GM18519 (cell line): ENCODE data around the gene PAK5.

Experiments used
- ATAC-seq: cut with Tn5 transposase; IDR thresholded peaks from one replicate; pipeline ENCODE4 v1.9.1; 2021; ENCODE audit warnings: mild to moderate bottlenecking, moderate library complexity; ENCODE audit not compliant: unreplicated experiment, low FRiP score

Gene PAK5

DNA sequence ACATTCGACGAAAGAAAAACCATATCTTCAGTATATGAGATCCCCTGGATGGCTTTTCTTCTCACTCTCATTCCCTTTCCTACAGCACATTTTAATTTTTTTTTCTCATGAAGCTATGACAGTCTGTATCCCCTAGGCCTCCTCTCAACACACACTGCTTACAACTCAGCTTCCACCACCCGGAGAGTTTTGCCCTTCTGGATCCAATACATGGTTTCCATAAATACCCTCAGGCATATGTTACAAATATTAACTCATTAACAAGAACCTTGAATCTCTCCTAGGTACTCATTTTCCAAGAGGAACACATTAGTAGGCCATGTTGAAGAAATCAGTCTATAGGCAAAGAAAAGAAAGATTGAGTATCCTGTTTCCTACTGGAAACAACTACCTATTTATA is 44.0 kb downstream of the PAK5 start:
- no peak for ATAC-seq

DNA sequence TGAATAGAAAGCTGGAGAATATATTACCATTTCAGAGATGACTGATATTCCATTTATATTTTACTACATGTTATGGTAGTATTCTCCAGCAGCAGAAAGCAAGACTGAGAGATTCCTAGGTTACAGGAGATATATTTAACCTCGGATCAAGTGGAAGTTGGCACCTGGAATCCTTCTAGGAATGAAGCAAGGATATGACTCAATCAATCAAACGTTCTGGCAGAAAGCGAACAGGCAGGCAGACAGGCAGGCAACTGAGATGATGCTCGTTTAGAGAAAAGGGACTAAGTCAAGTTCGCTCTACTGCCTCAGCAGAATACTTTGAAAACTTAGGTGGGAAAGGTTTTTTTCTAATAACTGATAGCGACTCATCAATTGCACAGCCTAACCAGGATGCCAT is 46.2 kb downstream of the PAK5 start:
- no peak for ATAC-seq

DNA sequence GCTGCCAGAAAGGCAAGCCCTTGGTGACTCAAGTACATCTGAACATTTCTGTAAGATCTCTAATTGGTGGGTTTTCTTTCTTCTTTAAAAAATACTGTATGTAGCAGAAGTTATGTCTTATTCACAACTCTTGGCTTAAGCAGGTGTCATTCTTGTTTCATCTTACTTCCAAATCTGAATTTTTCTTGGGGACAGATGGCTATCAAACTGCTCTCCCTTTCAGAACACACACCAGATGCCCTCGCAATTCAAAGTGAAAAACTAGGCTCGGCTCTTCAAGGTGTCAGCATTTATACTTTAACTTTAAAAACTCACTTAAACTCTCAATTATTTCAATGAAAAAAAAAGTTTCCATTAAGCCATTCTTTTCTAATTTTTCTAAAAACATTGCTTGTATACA is 49.7 kb downstream of the PAK5 start:
- no peak for ATAC-seq

DNA sequence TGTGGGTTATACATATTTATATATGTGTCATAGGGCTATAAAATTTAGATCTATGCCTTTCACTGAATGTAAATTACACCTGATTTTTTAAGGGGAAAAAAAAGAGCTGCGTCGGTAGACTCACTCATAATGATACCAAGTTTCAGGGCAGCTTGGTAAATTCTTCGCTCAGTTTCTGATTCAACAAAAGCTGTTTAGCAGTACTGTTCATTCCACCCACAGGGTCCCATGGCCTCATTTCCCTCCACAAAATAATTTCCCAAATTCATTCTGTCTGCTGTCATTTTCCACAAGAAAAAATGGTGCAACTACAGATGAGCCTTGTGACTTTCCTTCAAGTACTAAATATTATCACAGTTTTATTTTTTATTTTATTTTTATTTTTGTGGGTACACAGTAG is 63.7 kb downstream of the PAK5 start:
- no peak for ATAC-seq

DNA sequence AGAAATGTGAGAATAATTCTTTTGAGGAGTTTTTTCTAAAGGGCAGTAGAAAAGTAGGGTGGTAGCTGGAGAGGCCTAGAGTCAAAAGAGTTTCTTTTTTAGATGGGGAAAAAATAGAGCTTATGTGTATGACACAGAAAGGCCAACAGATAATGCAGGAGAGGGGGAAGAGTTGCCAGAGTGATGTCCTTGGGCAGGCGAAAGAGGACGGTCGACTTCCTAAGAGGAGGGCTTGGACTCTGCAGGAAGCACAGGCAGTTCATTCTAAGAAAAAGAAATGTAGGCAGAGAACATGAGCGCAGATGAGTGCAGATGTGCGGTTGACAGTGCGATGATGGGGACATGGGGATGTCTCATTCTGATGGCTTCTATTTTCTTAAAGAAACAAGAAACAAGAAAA is 68.9 kb downstream of the PAK5 start:
- ATAC-seq = no peak

DNA sequence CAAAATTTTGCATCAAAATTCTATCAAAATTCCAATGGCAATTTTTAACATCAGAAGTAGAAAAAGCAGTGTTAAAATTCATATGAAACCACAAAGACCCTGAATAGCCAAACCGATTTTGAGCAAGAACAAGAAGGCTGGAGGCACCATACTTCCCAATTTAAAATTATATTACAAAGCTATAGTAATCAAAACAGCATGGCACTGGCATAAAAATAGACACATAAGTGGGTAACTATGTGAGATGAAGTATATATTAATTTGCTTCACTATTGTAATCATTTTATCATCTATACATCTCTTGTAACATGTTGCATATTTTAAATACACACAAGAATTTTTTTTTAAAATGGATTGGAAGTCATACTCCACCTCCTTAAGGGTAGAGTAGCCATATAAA is 77.4 kb downstream of the PAK5 start:
- ATAC-seq = no peak

DNA sequence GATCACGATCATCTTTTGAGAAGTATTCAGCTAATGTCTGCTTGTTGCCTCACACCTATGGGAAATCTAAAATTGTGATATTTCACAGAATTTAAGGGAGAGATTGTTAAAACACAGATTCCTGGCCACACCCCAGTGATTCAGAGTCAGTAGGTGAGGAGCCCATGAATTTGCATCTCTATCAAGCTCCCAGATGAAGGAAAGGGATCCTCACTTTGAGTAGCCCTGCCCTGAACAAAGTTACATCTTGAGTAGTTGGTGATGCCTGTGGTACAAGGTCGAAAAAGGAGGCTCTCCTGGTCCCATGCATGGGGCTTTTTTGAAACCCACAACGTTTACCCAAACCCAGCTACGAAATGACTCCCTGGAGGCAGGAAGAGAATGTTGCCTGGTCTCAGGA is 79.5 kb downstream of the PAK5 start:
- ATAC-seq = no peak

DNA sequence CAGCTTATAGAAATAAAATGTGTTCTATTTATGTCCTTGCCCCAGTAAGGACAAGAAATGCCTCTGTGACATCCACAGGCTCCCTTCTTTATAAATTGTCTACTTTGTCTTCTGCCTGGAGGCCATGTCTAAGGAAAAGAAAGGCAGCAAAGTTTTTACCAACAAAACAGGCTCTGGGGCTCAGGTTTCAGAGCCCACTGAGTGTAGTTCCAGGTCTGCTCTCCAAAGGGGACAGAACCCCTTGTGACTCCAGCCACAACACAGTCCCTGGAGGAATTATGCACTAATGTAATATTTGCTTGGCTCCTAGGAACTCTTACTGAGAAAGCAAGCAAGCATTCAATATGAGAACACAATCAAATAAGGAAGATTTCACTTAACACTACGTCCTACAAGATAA is 80.1 kb downstream of the PAK5 start:
- ATAC-seq = no peak

DNA sequence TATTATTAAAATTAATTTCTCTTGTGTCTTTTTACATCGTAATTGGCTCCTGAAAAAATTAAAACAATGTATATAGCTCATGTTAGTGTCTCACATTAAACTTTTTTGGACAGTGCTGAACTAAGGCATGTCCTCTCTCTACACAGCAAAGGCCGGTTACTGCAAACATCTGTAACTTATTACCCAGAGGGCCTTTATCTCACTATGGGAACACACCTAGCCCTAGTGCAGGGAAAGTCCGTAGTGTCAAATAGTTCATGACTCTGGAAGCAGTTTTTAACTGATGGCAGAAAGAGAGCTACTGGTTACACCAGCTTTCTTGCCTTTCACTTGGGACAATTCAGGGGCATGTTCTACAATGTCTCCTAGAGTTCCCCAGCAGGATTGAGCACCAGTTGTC is 82.2 kb downstream of the PAK5 start:
- no peak for ATAC-seq

DNA sequence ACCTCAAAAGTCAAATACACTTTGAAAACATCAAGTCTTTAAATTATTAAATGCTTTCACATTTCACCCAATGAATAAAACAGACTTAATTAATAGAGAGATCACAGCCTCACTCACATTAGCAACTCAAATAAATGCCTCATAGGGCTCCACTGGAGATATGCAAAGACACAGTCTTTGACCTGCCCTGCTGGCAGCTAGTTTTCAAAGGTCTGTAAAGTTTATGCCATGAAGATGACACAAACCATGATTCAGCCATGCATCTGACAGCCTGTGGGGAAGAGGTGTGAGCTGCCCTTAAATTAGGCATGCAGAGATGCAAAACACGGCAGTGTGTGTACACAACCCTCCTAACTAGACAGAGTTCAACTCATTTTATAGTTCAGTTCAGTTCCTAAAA is 83.6 kb downstream of the PAK5 start:
- no peak for ATAC-seq

DNA sequence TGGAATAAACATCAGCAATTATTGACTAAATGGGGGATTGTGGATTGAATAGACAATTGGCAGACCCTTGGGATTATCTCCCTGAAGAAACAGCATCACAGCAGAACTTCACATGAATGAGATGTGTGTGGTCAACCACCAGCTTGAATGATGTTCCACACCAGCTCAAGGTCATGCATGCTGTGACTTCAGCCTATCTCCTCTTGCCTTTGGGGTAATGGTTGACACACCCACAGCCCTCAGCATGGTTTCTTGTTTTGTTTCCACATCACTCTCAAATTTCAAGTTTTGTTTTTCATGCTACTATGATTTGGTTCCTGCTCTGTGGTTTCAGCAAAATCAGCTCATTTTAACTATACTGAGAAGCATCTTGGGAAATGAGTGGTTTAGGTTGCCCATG is 94.3 kb downstream of the PAK5 start:
- ATAC-seq = no peak

DNA sequence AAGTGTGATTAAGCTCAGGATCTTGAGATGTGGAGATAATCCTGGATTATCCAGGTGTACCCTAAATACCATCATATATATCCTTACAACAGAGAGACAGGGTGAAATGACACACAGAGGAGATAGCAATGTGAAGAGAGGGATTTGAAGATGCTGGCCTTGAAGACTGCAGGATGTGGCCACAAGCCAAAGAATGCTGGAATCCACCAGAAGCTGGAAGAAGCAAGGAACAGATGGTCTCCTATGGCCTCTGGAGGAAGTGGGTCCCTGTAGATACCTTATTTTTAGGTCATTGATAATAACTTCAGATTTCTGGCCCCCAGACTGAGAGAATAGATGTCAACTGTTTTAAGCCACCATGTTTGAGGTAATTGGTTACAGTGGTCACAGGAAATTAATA is 95.0 kb downstream of the PAK5 start:
- no peak for ATAC-seq

DNA sequence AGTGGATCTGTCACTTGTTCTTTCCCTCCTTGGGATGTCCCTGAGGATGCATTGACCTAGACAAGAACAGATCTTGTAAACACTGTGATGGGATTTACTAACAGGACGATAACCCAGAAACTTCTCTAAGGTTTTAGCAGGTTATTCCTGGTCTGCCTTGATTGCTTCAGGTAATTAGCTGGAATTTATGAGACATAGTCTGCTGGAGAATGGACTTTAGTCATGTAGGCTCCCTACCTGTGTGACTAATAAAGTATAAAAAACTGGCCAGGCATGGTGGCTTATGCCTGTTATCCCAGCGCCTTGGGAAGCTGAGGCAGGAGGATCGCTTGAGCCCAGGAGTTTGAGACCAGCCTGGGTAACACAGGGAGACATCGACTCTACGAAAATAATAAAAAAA is 96.1 kb downstream of the PAK5 start:
- no peak for ATAC-seq

DNA sequence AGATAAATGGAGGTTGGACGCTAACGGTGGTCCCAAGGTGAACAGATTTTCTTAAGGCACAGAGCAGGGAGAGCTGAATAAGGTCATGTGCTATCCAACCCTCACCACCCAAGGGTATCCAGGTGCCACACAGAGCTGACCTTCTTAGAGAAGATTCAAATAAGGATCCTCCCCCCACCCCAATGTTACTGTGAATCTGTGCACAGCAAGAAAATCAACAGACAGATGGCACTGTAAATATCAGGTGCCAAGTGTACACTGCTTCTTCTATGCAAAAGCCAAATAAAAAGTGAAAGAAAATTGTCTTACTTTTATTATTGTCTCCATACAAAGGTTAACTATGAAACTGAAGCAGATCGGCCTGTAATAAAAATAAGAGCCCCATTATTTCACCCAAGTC is 96.9 kb downstream of the PAK5 start:
- no peak for ATAC-seq

DNA sequence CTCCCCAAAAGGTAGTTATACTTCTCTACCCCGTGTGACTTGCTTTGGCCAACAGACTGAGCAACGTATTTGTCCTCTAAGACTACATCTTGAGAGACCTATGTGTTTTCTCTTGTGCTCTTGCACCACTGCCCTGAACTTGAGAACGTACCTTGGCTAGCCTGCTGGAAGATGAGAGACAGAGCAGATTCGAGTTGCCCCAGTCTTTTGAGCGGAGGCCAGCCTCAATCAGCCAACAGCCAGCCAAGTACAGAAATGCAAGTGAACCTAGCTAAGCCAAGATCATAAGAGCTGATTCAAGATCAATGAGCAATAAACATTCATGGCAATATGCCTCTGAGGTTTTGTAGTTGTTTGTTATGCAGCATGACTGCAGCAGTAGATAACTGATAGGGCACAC is 98.4 kb downstream of the PAK5 start:
- ATAC-seq = no peak

DNA sequence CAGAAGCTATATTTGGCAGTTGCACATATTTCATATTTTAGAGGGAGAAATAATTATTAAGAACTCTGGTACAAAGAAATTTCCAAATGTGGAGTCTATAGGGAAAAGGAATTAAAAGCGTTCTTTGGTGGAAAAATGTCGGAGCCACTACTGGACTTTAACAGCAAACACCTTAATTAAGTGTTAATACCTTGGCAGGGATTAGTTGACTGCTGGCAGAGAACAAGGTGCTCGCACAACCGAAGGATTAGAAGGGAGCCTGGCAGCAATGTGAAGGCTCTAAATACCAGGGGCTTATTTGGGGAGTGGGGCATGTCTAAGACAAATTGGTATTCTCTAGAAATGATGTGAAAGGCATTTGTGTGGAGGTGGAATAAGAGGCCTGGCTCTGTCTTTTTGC is 98.9 kb downstream of the PAK5 start:
- no peak for ATAC-seq

DNA sequence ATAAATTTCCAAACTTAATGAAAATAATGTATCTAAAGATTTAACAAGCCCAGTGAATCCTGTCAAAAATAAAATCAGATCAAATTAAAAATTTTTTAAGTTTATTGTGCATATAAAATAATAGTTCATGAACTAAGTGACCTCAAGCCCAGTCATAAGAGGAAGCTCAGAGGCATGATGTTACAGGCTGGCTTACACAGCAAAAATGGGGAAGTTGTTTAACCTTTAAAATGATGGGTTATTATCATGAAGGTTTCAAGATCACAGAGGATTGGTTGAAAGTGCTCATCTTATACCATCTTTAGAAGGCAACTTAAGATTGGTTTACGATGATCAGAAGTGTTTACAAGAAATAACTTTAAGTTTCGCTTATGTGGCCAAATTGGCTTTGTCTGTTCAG is 102.5 kb downstream of the PAK5 start:
- no peak for ATAC-seq

DNA sequence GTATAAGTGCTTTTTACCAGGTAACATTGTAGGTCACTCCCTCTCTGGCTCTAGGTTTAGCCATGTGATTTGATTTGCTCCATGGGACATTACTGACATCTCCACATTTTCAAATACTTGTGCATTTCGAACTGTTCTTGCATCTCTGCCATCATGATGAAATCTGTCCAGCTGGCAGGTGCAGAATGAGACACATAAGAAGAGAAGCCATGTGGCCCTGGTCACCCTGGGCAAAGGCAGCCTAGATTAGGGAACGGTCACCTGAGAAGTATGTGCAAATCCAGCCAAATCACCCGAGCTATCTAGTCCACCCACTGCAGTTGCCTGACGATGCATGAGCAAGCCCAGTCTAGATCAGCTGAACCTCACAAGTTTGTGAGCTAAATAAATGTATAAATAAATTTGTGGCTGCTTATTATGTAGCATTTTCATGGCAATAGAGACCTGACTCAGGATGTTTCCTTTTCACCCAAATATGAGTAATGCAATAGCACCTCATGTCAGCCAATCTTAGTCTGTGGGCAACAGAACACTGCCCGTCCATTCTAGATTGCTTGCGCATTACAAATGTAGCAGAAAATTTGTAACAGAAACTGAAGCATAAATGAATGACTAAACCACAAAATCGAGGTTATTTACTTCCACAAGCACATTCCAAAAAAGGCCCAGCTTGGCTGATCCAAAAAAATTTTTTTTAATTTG is 115.2 kb downstream of the PAK5 start:
- no peak for ATAC-seq

DNA sequence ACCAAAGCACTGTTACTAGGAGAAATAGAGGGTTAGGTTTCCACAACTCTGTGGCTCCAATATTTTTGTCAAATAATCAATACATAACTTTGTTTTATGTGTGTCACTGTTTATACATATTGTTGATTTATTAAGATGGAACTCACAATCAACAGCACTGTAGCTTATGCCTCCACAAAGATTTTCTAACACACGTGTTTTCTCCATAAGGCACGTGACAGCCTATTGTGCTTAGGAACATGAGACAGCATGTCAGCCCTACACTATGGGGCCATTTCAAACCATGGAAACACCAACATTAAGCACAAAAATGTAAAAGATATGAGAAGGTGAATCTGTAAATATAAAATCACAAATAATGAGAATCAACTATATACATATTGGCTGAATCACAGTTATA is 127.0 kb downstream of the PAK5 start:
- ATAC-seq = no peak

DNA sequence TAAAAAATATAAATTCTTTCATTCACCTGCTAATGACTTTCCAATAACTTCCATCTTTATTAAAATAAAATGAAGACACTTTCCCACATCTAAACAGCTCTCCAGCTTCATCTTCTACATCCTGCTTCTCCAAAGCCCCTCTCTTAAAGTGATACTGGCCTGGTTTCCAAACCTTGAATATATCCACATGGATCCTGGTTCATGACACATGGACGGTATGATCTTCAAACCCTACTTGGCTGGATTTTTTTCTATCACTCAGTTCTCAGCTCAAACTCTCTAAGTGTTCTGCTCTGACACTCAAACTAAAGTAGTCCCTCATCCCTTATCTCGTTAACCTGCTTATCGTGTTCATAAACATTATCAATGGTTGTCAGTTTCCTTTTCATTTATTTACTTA is 128.2 kb downstream of the PAK5 start:
- ATAC-seq = no peak

DNA sequence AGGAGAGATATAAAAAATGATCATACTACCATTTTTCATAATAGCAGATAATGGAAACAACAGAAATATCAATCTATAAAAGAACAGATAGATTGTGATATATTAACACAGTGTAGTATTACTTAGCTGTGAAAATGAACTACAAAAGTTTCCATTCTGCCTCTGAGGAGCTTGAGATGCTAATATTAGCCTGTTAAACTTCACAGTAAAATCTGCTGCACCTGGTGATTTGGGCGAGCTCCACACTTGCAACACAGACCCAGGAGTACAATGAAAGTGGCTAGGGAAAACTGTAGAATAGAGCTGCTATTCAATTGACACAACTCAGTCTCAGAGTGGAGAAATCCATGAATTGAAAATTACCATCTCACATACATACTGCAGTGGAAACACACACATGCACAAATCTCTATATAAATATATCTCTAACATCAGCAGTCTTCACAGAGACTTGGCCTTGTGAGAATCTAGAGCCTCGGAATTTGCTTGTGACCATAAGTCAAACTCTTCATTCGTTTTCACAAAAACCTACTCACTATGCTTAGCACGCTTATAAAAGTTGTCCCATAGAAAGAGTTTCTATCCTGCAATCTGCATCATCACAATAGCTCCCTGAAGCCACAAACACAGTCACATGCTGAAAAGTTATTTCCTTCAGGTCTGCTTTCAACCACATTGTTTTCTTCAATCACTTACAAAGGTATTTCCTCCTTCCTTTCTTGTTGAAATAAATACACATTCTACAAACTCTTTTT is 133.0 kb downstream of the PAK5 start:
- no peak for ATAC-seq

DNA sequence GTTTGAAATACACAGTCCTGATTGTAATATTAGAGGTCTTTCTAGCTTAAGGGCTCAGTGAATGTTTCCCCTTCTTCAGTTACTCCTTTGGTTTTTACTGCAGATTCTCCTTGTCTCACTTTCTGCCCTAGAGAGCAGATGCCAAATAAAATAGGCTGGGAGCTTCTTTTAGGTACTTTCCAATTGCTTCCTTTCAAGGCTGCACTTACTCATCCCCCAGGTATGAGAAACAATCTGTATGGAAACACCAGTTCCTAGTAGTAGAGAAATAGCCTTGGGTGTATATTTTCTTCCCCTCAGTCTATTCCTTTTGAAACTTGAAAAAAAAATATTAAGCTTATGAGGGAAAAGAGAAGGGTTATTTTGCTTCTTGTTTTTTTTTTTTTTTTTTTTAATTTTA is 139.7 kb downstream of the PAK5 start:
- no peak for ATAC-seq
